Endodermal cell (in vitro differentiated cells): ENCODE measurements around the gene MBOAT1. TPM values are rescaled to one million over a fixed set of nuclear protein-coding genes. Genes with fewer than 3 reads are reported as not detected.

Experiments used
- DNase-seq: peaks from one replicate; pipeline ENCODE4 v3.0.0-alpha.2; 2017
- H3K27ac ChIP-seq: 2 replicates; pipeline ENCODE4 v1.5.1; 2013; ENCODE audit warnings: mild to moderate bottlenecking, low read depth, low read length, moderate library complexity
- H3K27me3 ChIP-seq: 2 replicates; pipeline ENCODE4 v1.6.1; 2013; ENCODE audit warnings: mild to moderate bottlenecking, low read length, moderate library complexity; ENCODE audit not compliant: insufficient read depth, control insufficient read depth, poor library complexity, severe bottlenecking
- H3K36me3 ChIP-seq: 2 replicates; pipeline ENCODE4 v1.7.0; 2013; ENCODE audit warnings: mild to moderate bottlenecking, low read length, moderate library complexity; ENCODE audit not compliant: control insufficient read depth, insufficient read depth
- H3K4me1 ChIP-seq: one replicate; pipeline ENCODE4 v1.7.0; 2013; ENCODE audit warnings: low read length; ENCODE audit not compliant: control insufficient read depth, insufficient read depth
- H3K4me3 ChIP-seq: 2 replicates; pipeline ENCODE4 v1.5.1; 2013; ENCODE audit warnings: mild to moderate bottlenecking, low read length, moderate library complexity
- H3K9ac ChIP-seq: 2 replicates; pipeline ENCODE4 v1.6.1; 2013; ENCODE audit warnings: mild to moderate bottlenecking, low read length, moderate library complexity; ENCODE audit not compliant: poor library complexity, severe bottlenecking; ENCODE audit errors: extremely low read depth
- H3K9me3 ChIP-seq: 2 replicates; pipeline ENCODE4 v1.6.1; 2013; ENCODE audit warnings: mild to moderate bottlenecking, low read length, moderate library complexity; ENCODE audit not compliant: control insufficient read depth
- H3K27ac Mint-ChIP-seq: 2 replicates; pipeline ENCODE4 v1.8.0; 2020; ENCODE audit warnings: mixed read lengths
- H3K27me3 Mint-ChIP-seq: 2 replicates; pipeline ENCODE4 v1.8.0; 2021; ENCODE audit warnings: mild to moderate bottlenecking, mixed read lengths; ENCODE audit not compliant: insufficient read depth
- H3K36me3 Mint-ChIP-seq: 2 replicates; pipeline ENCODE4 v1.8.0; 2020; ENCODE audit warnings: low read depth, mixed read lengths
- H3K4me1 Mint-ChIP-seq: 2 replicates; pipeline ENCODE4 v1.8.0; 2020; ENCODE audit warnings: mixed read lengths
- H3K4me3 Mint-ChIP-seq: 2 replicates; pipeline ENCODE4 v1.8.0; 2020; ENCODE audit warnings: mild to moderate bottlenecking, moderate library complexity, mixed read lengths
- H3K9me3 Mint-ChIP-seq: 2 replicates; pipeline ENCODE4 v1.8.0; 2020; ENCODE audit warnings: mild to moderate bottlenecking, mixed read lengths
- CTCF ChIP-seq: fragments of 200-600 bp; sonication (generic); conservative IDR thresholded peaks from 2 replicates; pipeline ENCODE4 v1.5.0; 2021; ENCODE audit warnings: antibody characterized with exemption, mild to moderate bottlenecking
- WGBS, 2 experiments: methylation state at CpG; one replicate each; pipeline versions ENCODE4 v1.1.5 to v1.1.7; 2013; ENCODE audit warnings: missing lambda C conversion rate in 2 of 2, mixed read lengths in 1 of 2; ENCODE audit not compliant: insufficient coverage in 1 of 2, insufficient read length in 1 of 2; 5-methylcytosine and 5-hydroxymethylcytosine counted together
- total RNA-seq, 2 donors: library from RNA; stranded (reverse); fragmentation: NEBNext Ultra II Directional in 1 of 2; extraction: Animal tissue kit (Norgen Biotek cat#: 25700) in 1 of 2; gene quantifications; 2 replicates in 1 of 2; 3 replicates in 1 of 2; pipeline ENCODE4 v1.2.1, GENCODE V29; 2021

MBOAT1 gene
- total RNA-seq, 2 donors from 2014 or later = 7.7 to 9.4 TPM

DNA sequence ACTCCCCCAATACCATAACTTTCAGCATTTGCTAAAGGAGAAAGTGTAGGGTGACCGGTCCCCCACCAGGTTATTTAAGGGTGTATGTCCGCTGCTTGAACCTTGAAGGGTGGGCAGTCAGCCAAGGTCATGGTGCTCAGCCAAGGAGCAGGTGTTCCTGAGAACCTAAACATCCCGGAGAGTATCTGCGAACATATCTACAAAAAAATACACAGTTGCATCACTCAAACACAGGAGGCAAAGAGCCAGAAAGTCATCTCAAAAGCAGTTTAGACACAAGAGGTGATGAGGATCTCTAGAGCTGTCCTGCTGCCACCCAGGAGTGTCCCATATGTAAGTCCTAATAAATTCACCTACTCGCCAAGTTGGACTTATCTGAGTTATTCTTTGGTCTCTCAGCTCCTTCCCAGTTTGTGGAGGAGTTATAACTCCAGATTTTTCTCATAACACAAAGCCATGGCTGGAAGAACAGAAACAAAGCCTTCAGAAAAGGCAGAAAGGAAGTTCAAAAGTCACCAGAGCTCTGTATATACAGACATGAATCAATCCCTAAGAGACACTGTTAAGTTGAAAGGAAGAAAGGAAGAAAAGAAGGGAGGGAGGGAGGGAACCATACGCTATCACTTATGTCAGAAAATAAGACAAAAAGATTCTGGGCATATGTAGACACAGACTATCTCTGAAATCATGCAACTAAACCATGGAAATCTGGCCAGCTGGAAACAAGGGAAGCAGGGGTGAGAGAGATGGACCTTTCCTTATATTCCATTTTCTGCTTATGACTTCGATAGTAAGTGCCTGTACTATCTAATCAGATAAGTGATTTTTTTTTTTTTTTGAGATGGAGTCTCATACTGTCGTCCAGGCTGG lies 11.3 kb downstream of the MBOAT1 start:
- WGBS, 2 experiments = 91 to 92% methylated on average over 2 to 8 of the region's 8 CpGs

DNA sequence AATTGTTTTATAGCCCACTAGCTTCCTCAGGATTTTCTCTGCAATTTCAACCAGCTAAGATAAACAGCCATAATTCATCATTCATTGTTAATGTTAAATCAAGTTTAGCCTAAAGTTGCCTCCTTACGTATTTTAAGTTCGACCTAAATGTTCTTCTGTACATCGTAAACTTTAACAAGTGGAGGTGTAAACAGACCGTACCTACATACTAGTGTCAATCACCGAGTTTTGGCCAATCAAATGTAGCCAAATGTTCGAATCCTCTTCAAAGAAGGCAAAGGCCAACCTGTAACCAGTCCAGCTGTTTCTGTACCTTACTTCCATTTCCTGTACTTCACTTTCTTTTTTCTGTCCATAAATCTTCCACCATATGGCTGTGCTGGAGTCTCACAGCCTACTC lies 13.5 kb downstream of the MBOAT1 start:
- Histone ChIP-seq H3K9me3 (no peaks in the 10 kb centered on the region), H3K9ac (no peak overlapping the region), H3K4me1 (peaks cover 6% of the 10 kb centered on the region), H3K4me3 (no peak overlapping the region), H3K36me3 (no peaks in the 10 kb centered on the region), H3K27me3 (no peaks in the 10 kb centered on the region), H3K27ac (no peak overlapping the region)
- Mint-ChIP-seq H3K27me3 (no peaks in the 10 kb centered on the region), H3K9me3 (peaks cover 7% of the 10 kb centered on the region), H3K27ac (no peak overlapping the region), H3K36me3 (no peaks in the 10 kb centered on the region), H3K4me1 (peaks cover 10% of the 10 kb centered on the region), H3K4me3 (no peak overlapping the region)
- no peak for DNase-seq
- TF ChIP-seq CTCF = no peak
- WGBS, 2 experiments = 79 to 80% methylated on average over 6 of the region's 6 CpGs

More for the DNA sequence above, 11.3 kb downstream of the MBOAT1 start:
- H3K36me3 ChIP-seq = no peaks in the 10 kb centered on the region
- no peak overlapping the region for H3K9ac ChIP-seq
- H3K27ac Mint-ChIP-seq = no peak overlapping the region
- H3K36me3 Mint-ChIP-seq = no peaks in the 10 kb centered on the region
- H3K4me1 Mint-ChIP-seq = peaks cover 18% of the 10 kb centered on the region
- H3K27me3 Mint-ChIP-seq = no peaks in the 10 kb centered on the region
- H3K27me3 ChIP-seq = no peaks in the 10 kb centered on the region
- no peak for DNase-seq
- H3K9me3 Mint-ChIP-seq = peaks cover 3% of the 10 kb centered on the region
- H3K4me1 ChIP-seq = peaks cover 9% of the 10 kb centered on the region
- no peak for TF ChIP-seq CTCF
- H3K4me3 ChIP-seq = no peak overlapping the region
- H3K9me3 ChIP-seq = no peaks in the 10 kb centered on the region
- no peak overlapping the region for H3K27ac ChIP-seq
- no peak overlapping the region for H3K4me3 Mint-ChIP-seq

DNA sequence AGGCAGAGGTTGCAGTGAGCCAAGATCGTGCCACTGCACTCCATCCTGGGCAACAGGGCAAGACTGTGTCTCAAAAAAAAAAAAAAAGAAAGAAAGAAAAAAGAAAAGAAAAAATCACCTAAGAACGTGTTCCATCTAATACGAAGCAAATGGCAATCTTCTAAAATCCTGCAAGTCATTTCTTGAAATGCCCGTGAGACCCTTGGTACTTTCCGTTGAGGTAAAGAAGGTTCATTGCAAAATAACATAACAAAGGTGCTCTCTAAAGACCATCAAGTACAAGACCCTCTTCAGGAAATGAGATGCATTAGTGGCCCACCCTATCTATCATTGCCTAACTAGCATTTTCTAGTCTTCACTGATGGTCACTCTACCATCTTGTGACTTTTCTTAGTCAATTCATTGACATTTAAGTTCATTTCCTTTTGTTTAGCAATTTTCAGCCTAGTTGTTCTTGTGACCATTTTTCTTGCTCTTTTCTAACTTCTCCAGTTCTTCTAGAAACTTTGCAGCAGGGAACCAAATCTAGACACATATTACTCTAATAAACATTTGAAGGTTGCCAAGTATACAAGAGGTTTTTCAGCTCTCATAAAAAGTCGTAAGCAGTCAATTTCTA lies 14.0 kb downstream of the MBOAT1 start:
- DNase-seq = no peak
- no peak overlapping the region for H3K4me3 Mint-ChIP-seq
- Histone ChIP-seq H3K4me1 (peaks cover 6% of the 10 kb centered on the region), H3K9ac (no peak overlapping the region), H3K36me3 (no peaks in the 10 kb centered on the region), H3K9me3 (no peaks in the 10 kb centered on the region), H3K27me3 (no peaks in the 10 kb centered on the region), H3K4me3 (no peak overlapping the region), H3K27ac (no peak overlapping the region)
- TF ChIP-seq CTCF = no peak
- WGBS, 2 experiments = 92 to 95% methylated on average over 4 to 6 of the region's 6 CpGs
- H3K27ac Mint-ChIP-seq = no peak overlapping the region
- peaks cover under 1% of the 10 kb centered on the region for H3K36me3 Mint-ChIP-seq
- no peaks in the 10 kb centered on the region for H3K27me3 Mint-ChIP-seq
- peaks cover 7% of the 10 kb centered on the region for H3K4me1 Mint-ChIP-seq
- peaks cover 7% of the 10 kb centered on the region for H3K9me3 Mint-ChIP-seq
